ENCODE measurements around the gene CCDC106. TPM values are rescaled to one million over a fixed set of nuclear protein-coding genes. Genes with fewer than 3 reads are reported as not detected.

Gene CCDC106
- total RNA-seq, 1 experiment from 2014 or later: 47.8 TPM

- Histone ChIP-seq H3K9me3 (ENCODE audit: control insufficient read depth, insufficient read depth, low read depth, low read length) (no peaks in the 10 kb centered on the region), H3K27me3 (ENCODE audit: control insufficient read depth, insufficient read depth, low read length) (no peaks in the 10 kb centered on the region), H3K4me1 (ENCODE audit: control insufficient read depth, insufficient read depth, low read length) (no peaks in the 10 kb centered on the region), H3K4me3 (ENCODE audit: low read depth in 2 of 2, low read length in 2 of 2) (no peak overlapping the region), H3K36me3 (ENCODE audit: control insufficient read depth, insufficient read depth, low read length) (no peaks in the 10 kb centered on the region), H3K27ac (ENCODE audit: low read length) (no peak overlapping the region)
- in situ Hi-C loops (cut with HindIII; ENCODE audit: low pct_unique_long_range_greater_than_20kb, low sequenced_read_pairs): no loop called here
- no peak for ATAC-seq
- intact Hi-C loops (cut with micrococcal nuclease; ENCODE audit: unreplicated experiment): no loop called here
- BruUV-seq (replicated peaks): no TSS peak
- CTCF ChIA-PET: no interaction called here
- DNase-seq (ENCODE audit: low read depth, low spot score): no peak
- TF ChIP-seq POLR2AphosphoS5 (IDR thresholded peaks at IDR 0.05; ENCODE audit: low read depth, low read length): no peak
- POLR2A ChIA-PET: no interaction called here
Observed at GRCh38 chr19:55613396-55613795, 34.6 kb upstream of the CCDC106 start.

DNA sequence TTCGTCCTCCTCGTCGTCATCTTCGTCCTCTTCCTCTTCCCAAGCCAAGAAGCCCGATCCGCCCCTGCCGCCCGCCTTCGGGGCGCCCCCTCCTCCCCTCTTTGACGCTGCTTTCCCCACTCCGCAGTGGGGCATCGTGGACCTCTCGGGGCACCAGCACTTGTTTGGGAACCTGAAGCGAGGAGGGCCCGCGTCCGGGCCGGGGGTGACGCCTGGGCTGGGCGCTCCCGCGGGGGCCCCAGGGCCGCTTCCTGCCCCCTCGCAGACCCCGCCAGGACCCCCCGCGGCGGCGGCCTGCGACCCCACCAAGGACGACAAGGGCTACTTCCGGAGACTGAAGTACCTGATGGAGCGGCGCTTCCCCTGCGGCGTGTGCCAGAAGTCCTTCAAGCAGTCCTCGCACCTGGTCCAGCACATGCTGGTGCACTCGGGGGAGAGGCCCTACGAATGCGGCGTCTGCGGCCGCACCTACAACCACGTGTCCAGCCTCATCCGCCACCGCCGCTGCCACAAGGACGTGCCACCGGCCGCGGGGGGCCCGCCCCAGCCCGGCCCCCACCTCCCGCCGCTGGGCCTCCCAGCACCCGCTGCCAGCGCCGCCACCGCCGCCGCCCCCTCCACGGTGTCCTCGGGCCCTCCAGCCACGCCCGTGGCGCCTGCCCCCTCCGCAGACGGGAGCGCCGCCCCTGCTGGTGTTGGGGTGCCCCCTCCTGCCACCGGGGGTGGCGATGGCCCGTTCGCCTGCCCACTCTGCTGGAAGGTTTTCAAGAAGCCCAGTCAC is 33.9 kb upstream of the CCDC106 start:
- no TSS peak for BruUV-seq (replicated peaks)
- Histone ChIP-seq H3K9me3 (ENCODE audit: control insufficient read depth, insufficient read depth, low read depth, low read length) (no peaks in the 10 kb centered on the region), H3K27ac (ENCODE audit: low read length) (no peak overlapping the region), H3K36me3 (ENCODE audit: control insufficient read depth, insufficient read depth, low read length) (no peaks in the 10 kb centered on the region), H3K27me3 (ENCODE audit: control insufficient read depth, insufficient read depth, low read length) (no peaks in the 10 kb centered on the region), H3K4me3 (ENCODE audit: low read depth in 2 of 2, low read length in 2 of 2) (no peak overlapping the region), H3K4me1 (ENCODE audit: control insufficient read depth, insufficient read depth, low read length) (no peaks in the 10 kb centered on the region)
- CTCF ChIA-PET: no interaction called here
- TF ChIP-seq SIN3A (IDR thresholded peaks at IDR 0.05; ENCODE audit: borderline replicate concordance, insufficient read depth, low read depth, low read length) (no peak), POLR2AphosphoS5 (IDR thresholded peaks at IDR 0.05; ENCODE audit: low read depth, low read length) (no peak), TCF7L2 (IDR thresholded peaks at IDR 0.05; ENCODE audit: low read depth, low read length) (no peak), REST (IDR thresholded peaks at IDR 0.05; ENCODE audit: insufficient read depth in 1 of 2, low read depth in 2 of 2, low read length in 1 of 2) (no peak)
- TF ChIP-seq, protein P1, sequence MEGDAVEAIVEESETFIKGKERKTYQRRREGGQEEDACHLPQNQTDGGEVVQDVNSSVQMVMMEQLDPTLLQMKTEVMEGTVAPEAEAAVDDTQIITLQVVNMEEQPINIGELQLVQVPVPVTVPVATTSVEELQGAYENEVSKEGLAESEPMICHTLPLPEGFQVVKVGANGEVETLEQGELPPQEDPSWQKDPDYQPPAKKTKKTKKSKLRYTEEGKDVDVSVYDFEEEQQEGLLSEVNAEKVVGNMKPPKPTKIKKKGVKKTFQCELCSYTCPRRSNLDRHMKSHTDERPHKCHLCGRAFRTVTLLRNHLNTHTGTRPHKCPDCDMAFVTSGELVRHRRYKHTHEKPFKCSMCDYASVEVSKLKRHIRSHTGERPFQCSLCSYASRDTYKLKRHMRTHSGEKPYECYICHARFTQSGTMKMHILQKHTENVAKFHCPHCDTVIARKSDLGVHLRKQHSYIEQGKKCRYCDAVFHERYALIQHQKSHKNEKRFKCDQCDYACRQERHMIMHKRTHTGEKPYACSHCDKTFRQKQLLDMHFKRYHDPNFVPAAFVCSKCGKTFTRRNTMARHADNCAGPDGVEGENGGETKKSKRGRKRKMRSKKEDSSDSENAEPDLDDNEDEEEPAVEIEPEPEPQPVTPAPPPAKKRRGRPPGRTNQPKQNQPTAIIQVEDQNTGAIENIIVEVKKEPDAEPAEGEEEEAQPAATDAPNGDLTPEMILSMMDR (IDR thresholded peaks at IDR 0.05): no peak
- intact Hi-C loops (cut with micrococcal nuclease; ENCODE audit: unreplicated experiment): no loop called here
- POLR2A ChIA-PET: no interaction called here
- in situ Hi-C loops (cut with HindIII; ENCODE audit: low pct_unique_long_range_greater_than_20kb, low sequenced_read_pairs): no loop called here
- DNase-seq (ENCODE audit: low read depth, low spot score): no peak
- ATAC-seq: no peak
